K562 (cell line): ENCODE data around the gene SMARCB1. TPM values are rescaled to one million over a fixed set of nuclear protein-coding genes. Genes with fewer than 3 reads are reported as not detected.
A peak's percentile ranks its signal among the peaks of the same experiment; 100 is the strongest.

ENCODE experiments used
- ATAC-seq: fragments of 200-7000 bp; cut with Tn5 transposase; 3 replicates; pipeline ENCODE4 v1.9.1; 2020; ENCODE audit warnings: moderate library complexity
- BruUV-seq: library from RNA; stranded (reverse); fragments of 400-500 nt; replicated peaks from 2 replicates; lab custom pipeline; 2021; lab: Mats Ljungman, UMichigan
- CTCF ChIA-PET: fragments of 300-600 bp; formaldehyde crosslinking; extraction: SDS; loops from one replicate; lab custom pipeline; 2021; ENCODE audit warnings: low intra/inter-chr PET ratio; lab: Yijun Ruan, JAX
- POLR2A ChIA-PET: fragments of 300-600, 350-650 bp; sonication (Branson Sonifier 250); formaldehyde crosslinking; extraction: SDS; loops from one replicate; lab custom pipeline; 2021; ENCODE audit warnings: antibody characterized with exemption, inconsistent platforms; lab: Yijun Ruan, JAX
- DNase-seq, 4 experiments: peaks; one replicate each; pipeline versions ENCODE4 v3.0.0 to v3.0.0-alpha.2; 2011 to 2018; ENCODE audit warnings: low spot score in 3 of 4, mixed read lengths in 3 of 4; ENCODE audit errors: extremely low read depth in 1 of 4
- FAIRE-seq: peaks from 2 replicates; lab custom pipeline; 2011; peaks lifted over from hg19 to GRCh38; lab: Jason Lieb, UNC
- H2AFZ ChIP-seq: 2 replicates; pipeline ENCODE4 v1.6.0; 2011; ENCODE audit warnings: low read depth, low read length, control low read depth, inconsistent platforms
- H3K27ac ChIP-seq: fragments of 200-600 bp; 3 replicates; pipeline ENCODE4 v1.8.0; 2011; ENCODE audit warnings: low read depth, mild to moderate bottlenecking, control low read depth, inconsistent platforms, low read length, moderate library complexity, mixed read lengths; ENCODE audit errors: extremely low read depth
- H3K27me3 ChIP-seq, 2 experiments: fragments of 300-600 bp in 1 of 2; 2 replicates in 1 of 2; 3 replicates in 1 of 2; pipeline versions ENCODE4 v1.6.0 to v1.8.0; 2011; ENCODE audit warnings: inconsistent platforms in 2 of 2, low read length in 2 of 2, mild to moderate bottlenecking in 1 of 2, mixed read lengths in 1 of 2, moderate library complexity in 1 of 2; ENCODE audit not compliant: control insufficient read depth in 2 of 2, insufficient read depth in 2 of 2
- H3K36me3 ChIP-seq: fragments of 300-600 bp; 3 replicates; pipeline ENCODE4 v1.8.0; 2011; ENCODE audit warnings: mild to moderate bottlenecking, low read length, inconsistent platforms; ENCODE audit not compliant: control insufficient read depth, insufficient read depth
- H3K4me1 ChIP-seq, 2 experiments: fragments of 200-600 bp in 1 of 2; replicated peaks in 1 of 2; 2 replicates in 1 of 2; 3 replicates in 1 of 2; pipeline versions ENCODE4 v1.5.1 to v1.8.0; 2011; ENCODE audit warnings: inconsistent platforms in 2 of 2, low read length in 2 of 2, mild to moderate bottlenecking in 1 of 2, mixed read lengths in 1 of 2, moderate library complexity in 1 of 2; ENCODE audit not compliant: control insufficient read depth in 2 of 2, insufficient read depth in 2 of 2
- H3K4me2 ChIP-seq: 2 replicates; pipeline ENCODE4 v1.6.1; 2011; ENCODE audit warnings: low read length, control low read depth, inconsistent platforms, mixed read lengths; ENCODE audit not compliant: insufficient read depth
- H3K4me3 ChIP-seq: fragments of 200-600 bp; sonication (generic), shearing (Covaris generic); 2 replicates; pipeline ENCODE4 v1.5.1; 2016; ENCODE audit warnings: control low read depth, inconsistent platforms
- H3K79me2 ChIP-seq: fragments of 200-600 bp; 3 replicates; pipeline ENCODE4 v1.8.0; 2011; ENCODE audit warnings: low read length, inconsistent platforms; ENCODE audit not compliant: control insufficient read depth, insufficient read depth
- H3K9ac ChIP-seq, 2 experiments: 2 replicates each; pipeline versions ENCODE4 v1.6.0 to v1.6.1; 2011; ENCODE audit warnings: low read depth in 2 of 2, low read length in 2 of 2, control low read depth in 1 of 2, inconsistent platforms in 1 of 2, mild to moderate bottlenecking in 1 of 2, mixed read lengths in 1 of 2; ENCODE audit not compliant: insufficient read depth in 1 of 2
- H3K9me1 ChIP-seq: one replicate; pipeline ENCODE4 v1.6.0; 2011; ENCODE audit warnings: inconsistent platforms, mild to moderate bottlenecking, low read length, moderate library complexity; ENCODE audit not compliant: control insufficient read depth, insufficient read depth
- H3K9me3 ChIP-seq: replicated peaks from 2 replicates; pipeline ENCODE4 v1.5.1; 2011; ENCODE audit warnings: low read depth, low read length, inconsistent platforms; ENCODE audit not compliant: control insufficient read depth, insufficient read depth
- H4K20me1 ChIP-seq: replicated peaks from 2 replicates; pipeline ENCODE4 v1.6.1; 2011; ENCODE audit warnings: low read length, inconsistent platforms, mixed read lengths; ENCODE audit not compliant: control insufficient read depth, insufficient read depth
- ARID3B ChIP-seq: fragments of 250-450 bp; sonication (Bioruptor Pico); IDR thresholded peaks from 2 replicates; pipeline ENCODE4 v1.4.0; 2020; ENCODE audit warnings: borderline replicate concordance
- ATF4 ChIP-seq: fragments of 450-650 bp; formaldehyde crosslinking; IDR thresholded peaks from 2 replicates; pipeline ENCODE4 v1.4.0; 2022; ENCODE audit warnings: mild to moderate bottlenecking, moderate library complexity
- CAMTA2 ChIP-seq: fragments of 250-450 bp; sonication (Bioruptor Pico); conservative IDR thresholded peaks from 2 replicates; pipeline ENCODE4 v1.5.1; 2022
- CBX5 ChIP-seq: IDR thresholded peaks from 2 replicates; pipeline ENCODE4 v1.6.1; 2014; ENCODE audit warnings: low read depth, borderline replicate concordance
- CTBP1 ChIP-seq: fragments of 450-650 bp; IDR thresholded peaks from 2 replicates; pipeline ENCODE4 v1.6.1; 2016; ENCODE audit warnings: borderline replicate concordance
- ELF4 ChIP-seq: fragments of 450-650 bp; formaldehyde crosslinking; IDR thresholded peaks from 2 replicates; pipeline ENCODE4 v1.4.0; 2022; ENCODE audit warnings: missing genetic modification characterization
- HES1 ChIP-seq: fragments of 450-650 bp; IDR thresholded peaks from 2 replicates; pipeline ENCODE4 v1.6.1; 2016; ENCODE audit warnings: low read depth, mild to moderate bottlenecking, moderate library complexity
- HMG20A ChIP-seq: fragments of 450-650 bp; formaldehyde crosslinking; conservative IDR thresholded peaks from 2 replicates; pipeline ENCODE4 v1.4.0; 2020; ENCODE audit warnings: mild to moderate bottlenecking, mixed read lengths
- KLF10 ChIP-seq: fragments of 250-450 bp; sonication (Bioruptor Pico); IDR thresholded peaks from 2 replicates; pipeline ENCODE4 v1.6.1; 2021; ENCODE audit warnings: matching md5 sums
- MXD1 ChIP-seq: fragments of 250-450 bp; sonication (Bioruptor Pico); IDR thresholded peaks from 2 replicates; pipeline ENCODE4 v1.8.0; 2021; ENCODE audit warnings: borderline replicate concordance, mild to moderate bottlenecking, moderate library complexity; ENCODE audit not compliant: poor library complexity, severe bottlenecking
- SMARCE1 ChIP-seq: fragments of 450-650 bp; IDR thresholded peaks from 2 replicates; pipeline ENCODE4 v1.7.1; 2016; ENCODE audit warnings: mild to moderate bottlenecking
- TOE1 ChIP-seq, 2 experiments: fragments of 450-650 bp in 1 of 2; sonication (generic) in 1 of 2; formaldehyde crosslinking in 1 of 2; IDR thresholded peaks; 2 replicates each; pipeline versions ENCODE4 v1.7.1 to v1.8.0; 2016 to 2022; ENCODE audit warnings: borderline replicate concordance in 2 of 2, mild to moderate bottlenecking in 2 of 2, antibody characterized with exemption in 1 of 2, inconsistent platforms in 1 of 2, low read depth in 1 of 2, missing genetic modification reagents in 1 of 2, moderate library complexity in 1 of 2
- ZNF121 ChIP-seq: sonication (generic); formaldehyde crosslinking; conservative IDR thresholded peaks from 2 replicates; pipeline ENCODE4 v1.8.0; 2022; ENCODE audit warnings: missing genetic modification reagents
- ZNF274 ChIP-seq: IDR thresholded peaks from 2 replicates; pipeline ENCODE4 v1.6.1; 2011; ENCODE audit warnings: low read depth, mild to moderate bottlenecking, low read length, moderate library complexity, borderline replicate concordance
- ZNF589 ChIP-seq: fragments of 200-800 bp; sonication (Bioruptor generic); IDR thresholded peaks from 2 replicates; pipeline ENCODE4 v1.6.1; 2016; ENCODE audit warnings: low read depth, missing genetic modification characterization, missing compliant biosample characterization
- ZNF695 ChIP-seq: fragments of 450-650 bp; formaldehyde crosslinking; IDR thresholded peaks from 2 replicates; pipeline ENCODE4 v1.4.0; 2020; ENCODE audit warnings: mild to moderate bottlenecking, moderate library complexity
- ZNF780A ChIP-seq: fragments of 250-450 bp; sonication (Bioruptor Pico); IDR thresholded peaks from 2 replicates; pipeline ENCODE4 v1.5.0; 2021; ENCODE audit warnings: mild to moderate bottlenecking
- WGBS: fragments of 100-300 bp; shearing (Covaris generic); methylation state at CpG from one replicate; pipeline ENCODE4 v1.1.6; 2016; ENCODE audit warnings: low coverage, mixed read lengths; ENCODE audit not compliant: insufficient coverage; ENCODE audit errors: missing lambda C conversion rate; 5-methylcytosine and 5-hydroxymethylcytosine counted together
- in situ Hi-C: fragments of 300-500 bp; cut with MboI; formaldehyde crosslinking; loops from 4 replicates; pipeline ENCODE4 v1.15.0; 2018; ENCODE audit warnings: inconsistent platforms, mixed read lengths
- intact Hi-C: fragments of 100-400 bp; cut with micrococcal nuclease; formaldehyde crosslinking; loops from 2 replicates; pipeline ENCODE4 v1.14.2; 2022
- polyA plus RNA-seq, 8 experiments: library from polyadenylated mRNA; depleted of rRNA in 4 of 8; stranded (reverse) in 5 of 8; unstranded in 3 of 8; fragments of >200 nt; fragmentation: Nextera tagmentation in 2 of 8; fragmentation: Illumina TruSeq in 1 of 8; extraction: Ambion mirVana in 2 of 8; extraction: Trizol in 1 of 8; gene quantifications; 2 replicates each; pipeline versions ENCODE4 v1.2.1 to v1.2.3, GENCODE V29; 2011 to 2014; ENCODE audit warnings: inconsistent platforms in 1 of 8, missing spikeins in 1 of 8
- total RNA-seq, 7 experiments: library from RNA; depleted of rRNA in 6 of 7; stranded (reverse); fragments of >200 nt in 6 of 7; fragmentation: Illumina TruSeq in 2 of 7; extraction: Trizol in 2 of 7; gene quantifications; 2 replicates each; pipeline versions ENCODE4 v1.2.1 to v1.2.3, GENCODE V29; 2011 to 2021; ENCODE audit warnings: low replicate concordance in 1 of 7

SMARCB1 gene
- total and polyA plus RNA-seq, 9 of the 15 experiments (the other 6 are each of a cell fraction or from before 2014, with no cell fraction given): 1.2 to 113 (median 65.4) TPM

- 0 out of 2 replicates have a peak, but pooled peaks have one; percentile 51 for TF ChIP-seq SMARCE1
- TF ChIP-seq HES1: 0 out of 2 replicates have a peak, but pooled peaks have one; percentile 26
- 0 out of 2 replicates have a peak, but pooled peaks have one; percentile 6 for TF ChIP-seq CTBP1
- TF ChIP-seq TOE1 (IDR thresholded peaks at IDR 0.05; ENCODE audit: borderline replicate concordance): peak; percentile 51; the same call in 1 of the 2 replicates
- no peak for TF ChIP-seq TOE1 (CRISPR knock-in tag; IDR thresholded peaks at IDR 0.05; ENCODE audit: borderline replicate concordance, low read depth)
Measured at GRCh38 chr22:23787600-23787896, 782 bp downstream of the SMARCB1 start (continued).

- in situ Hi-C loops (no loop called here), intact Hi-C loops (no loop called here)
- Histone ChIP-seq H3K9ac (peak overlapping the region; percentile 42 to 96; a peak in 3 of 4 replicates), H3K27me3 (no peaks in the 10 kb centered on the region), H3K4me3 (peak overlapping the region; percentile 88), H3K27ac (0 out of 3 replicates have a peak overlapping the region, but pooled peaks have one; percentile 99), H3K9me1 (no peaks in the 10 kb centered on the region), H3K4me2 (peak overlapping the region; percentile 96), H3K36me3 (peaks cover 34% of the 10 kb centered on the region), H4K20me1 (peaks cover 10% of the 10 kb centered on the region), H3K9me3 (no peaks in the 10 kb centered on the region), H3K79me2 (peaks cover 44% of the 10 kb centered on the region), H3K4me1 (peaks cover 12 to 15% of the 10 kb centered on the region in 2 experiments; a peak in 3 of 5 replicates), H2AFZ (0 out of 2 replicates have a peak overlapping the region, but pooled peaks have one; percentile 66)
- TF ChIP-seq CAMTA2 (CRISPR knock-in tag) (no peak), KLF10 (no peak), CBX5 (no peak), ZNF589 (CRISPR knock-in tag) (no peak), ATF4 (CRISPR knock-in tag) (no peak), ELF4 (CRISPR knock-in tag) (no peak), ZNF274 (no peak), MXD1 (CRISPR knock-in tag) (no peak), ZNF121 (CRISPR knock-in tag) (no peak), ZNF780A (CRISPR knock-in tag) (no peak), ZNF695 (CRISPR knock-in tag) (no peak), HMG20A (CRISPR knock-in tag) (no peak), ARID3B (no peak)
- ChIA-PET POLR2A (interaction anchor here (0.9 to 1.7 kb wide), 2 partner anchors 13 to 47 kb away, joined by 4 to 6 read pairs; no protein-coding TSS in a partner anchor), CTCF (no interaction called here)
- DNase-seq (no peak), FAIRE-seq (no peak), ATAC-seq (no peak)
- TSS peak; percentile 57 for BruUV-seq
- whole genome bisulfite sequencing: 44% methylated on average over 2 of the region's 3 CpGs
Measured at GRCh38 chr22:23787910-23788309, 1.1 kb downstream of the SMARCB1 start.
